HS-5 (cell line): Measurements from ENCODE around the gene SLCO1C1.
"Not testable (repeated sequence)": the region's sequence is repeated elsewhere in the genome, so short reads cannot be mapped to it uniquely, and the experiment has no call there.

Experiments used
- DNase-seq: peaks from one replicate; pipeline ENCODE4 v3.0.0-alpha.2; 2012; ENCODE audit warnings: low read depth

Gene SLCO1C1

GRCh38 chr12:20695232-20695631 lies at the start of gene SLCO1C1:
TSS of gene SLCO1C1 (plus strand) at chr12:20695332. CDS start at chr12:20699577, 4,245 bp downstream.
- no peak for DNase-seq

GRCh38 chr12:20646239-20646827 lies 48.8 kb upstream of the SLCO1C1 start:
- DNase-seq, result no peak

GRCh38 chr12:20653871-20654270 lies 41.3 kb upstream of the SLCO1C1 start:
- DNase-seq, result no peak

GRCh38 chr12:20656600-20656999 lies 38.5 kb upstream of the SLCO1C1 start:
- DNase-seq, result no peak

- no peak for DNase-seq
Measured at GRCh38 chr12:20657496-20657895, 37.6 kb upstream of the SLCO1C1 start.

- DNase-seq, result no peak
Measured at GRCh38 chr12:20681334-20681733, 13.8 kb upstream of the SLCO1C1 start.

- DNase-seq, result no peak
Measured at GRCh38 chr12:20696181-20696905, 1.2 kb downstream of the SLCO1C1 start.

- DNase-seq, result no peak
Measured at GRCh38 chr12:20701106-20701505, 6.0 kb downstream of the SLCO1C1 start.

GRCh38 chr12:20704860-20705259 lies 9.7 kb downstream of the SLCO1C1 start:
- DNase-seq, result no peak

- no peak for DNase-seq
Measured at GRCh38 chr12:20711846-20712245, 16.7 kb downstream of the SLCO1C1 start.

GRCh38 chr12:20716037-20716436 lies 20.9 kb downstream of the SLCO1C1 start:
- no peak for DNase-seq

GRCh38 chr12:20716985-20717384 lies 21.9 kb downstream of the SLCO1C1 start:
- DNase-seq, result no peak

GRCh38 chr12:20718294-20718693 lies 23.2 kb downstream of the SLCO1C1 start:
- DNase-seq, result no peak

- DNase-seq, result no peak
Measured at GRCh38 chr12:20722142-20722541, 27.0 kb downstream of the SLCO1C1 start.

GRCh38 chr12:20731274-20731673 lies 36.1 kb downstream of the SLCO1C1 start:
- DNase-seq, result no peak

- no peak for DNase-seq
Measured at GRCh38 chr12:20740972-20741371, 45.8 kb downstream of the SLCO1C1 start.

- DNase-seq, result no peak
Measured at GRCh38 chr12:20748198-20748597, 53.1 kb downstream of the SLCO1C1 start.

- no peak for DNase-seq
Measured at GRCh38 chr12:20751046-20751445, 55.9 kb downstream of the SLCO1C1 start.

GRCh38 chr12:20777420-20777819 lies 82.3 kb downstream of the SLCO1C1 start:
- DNase-seq, result no peak

- no peak for DNase-seq
Measured at GRCh38 chr12:20778969-20779368, 83.8 kb downstream of the SLCO1C1 start.

GRCh38 chr12:20779971-20780370 lies 84.8 kb downstream of the SLCO1C1 start:
- DNase-seq, result not testable (repeated sequence)

GRCh38 chr12:20783796-20784357 lies 88.7 kb downstream of the SLCO1C1 start:
- DNase-seq, result not testable (repeated sequence)

GRCh38 chr12:20792971-20793370 lies 97.8 kb downstream of the SLCO1C1 start:
- DNase-seq, result no peak
